IMR-90 (cell line): Measurements from ENCODE around the gene HBZ. TPM values are rescaled to one million over a fixed set of nuclear protein-coding genes. Genes with fewer than 3 reads are reported as not detected.

ENCODE experiments used
- ATAC-seq: fragments of 200-7000 bp; cut with Tn5 transposase; 2 replicates; pipeline ENCODE4 v1.9.1; 2020; ENCODE audit warnings: low read depth, mild to moderate bottlenecking, moderate library complexity
- BruUV-seq: library from RNA; stranded (reverse); fragments of 400-500 nt; replicated peaks from 2 replicates; lab custom pipeline; 2021; lab: Mats Ljungman, UMichigan
- CTCF ChIA-PET: fragments of 300-600 bp; formaldehyde crosslinking; extraction: SDS; loops from one replicate; lab custom pipeline; 2021; ENCODE audit warnings: antibody characterized with exemption; lab: Yijun Ruan, JAX
- POLR2A ChIA-PET: fragments of 300-600 bp; sonication (Branson Sonifier 250); formaldehyde crosslinking; loops from one replicate; lab custom pipeline; 2022; ENCODE audit warnings: antibody characterized with exemption; ENCODE audit not compliant: unreplicated experiment; lab: Charles Lee
- DNase-seq: peaks from one replicate; pipeline ENCODE4 v3.0.0; 2013
- H2AFZ ChIP-seq: replicated peaks from 2 replicates; pipeline ENCODE3; 2013; ENCODE audit warnings: low read length, mild to moderate bottlenecking; ENCODE audit not compliant: poor library complexity
- H2AK5ac ChIP-seq: 2 replicates; pipeline ENCODE4 v1.6.1; 2013; ENCODE audit warnings: low read depth, low read length, inconsistent platforms
- H2AK9ac ChIP-seq: replicated peaks from 2 replicates; pipeline ENCODE3; 2013; ENCODE audit warnings: mild to moderate bottlenecking, low read depth, low read length, moderate library complexity; ENCODE audit not compliant: poor library complexity
- H2BK120ac ChIP-seq: 2 replicates; pipeline ENCODE4 v1.6.1; 2013; ENCODE audit warnings: low read depth, low read length, inconsistent platforms
- H2BK15ac ChIP-seq: 3 replicates; pipeline ENCODE4 v1.6.1; 2013; ENCODE audit warnings: low read depth, low read length, inconsistent platforms
- H2BK20ac ChIP-seq: 2 replicates; pipeline ENCODE4 v1.6.1; 2013; ENCODE audit warnings: low read depth, mild to moderate bottlenecking, inconsistent platforms, low read length, moderate library complexity
- H2BK5ac ChIP-seq: 2 replicates; pipeline ENCODE4 v1.6.1; 2013; ENCODE audit warnings: mild to moderate bottlenecking, low read depth, low read length, inconsistent platforms; ENCODE audit not compliant: poor library complexity, severe bottlenecking
- H3K14ac ChIP-seq: replicated peaks from 2 replicates; pipeline ENCODE4 v1.6.1; 2013; ENCODE audit warnings: low read depth, low read length, inconsistent platforms
- H3K18ac ChIP-seq: 2 replicates; pipeline ENCODE4 v1.6.1; 2013; ENCODE audit warnings: low read depth, low read length, control low read depth
- H3K23ac ChIP-seq: 2 replicates; pipeline ENCODE4 v1.6.1; 2013; ENCODE audit warnings: low read depth, low read length, inconsistent platforms
- H3K27ac ChIP-seq: 2 replicates; pipeline ENCODE4 v1.5.1; 2013; ENCODE audit warnings: mild to moderate bottlenecking, control low read depth, low read length; ENCODE audit not compliant: insufficient read depth
- H3K27me3 ChIP-seq: 2 replicates; pipeline ENCODE4 v1.6.1; 2013; ENCODE audit warnings: low read length; ENCODE audit not compliant: control insufficient read depth, insufficient read depth
- H3K36me3 ChIP-seq: 2 replicates; pipeline ENCODE4 v1.6.1; 2013; ENCODE audit warnings: low read length, mixed read lengths; ENCODE audit not compliant: control insufficient read depth, insufficient read depth
- H3K4ac ChIP-seq: 2 replicates; pipeline ENCODE4 v1.6.1; 2013; ENCODE audit warnings: low read depth, low read length, inconsistent platforms
- H3K4me1 ChIP-seq: 2 replicates; pipeline ENCODE4 v1.6.1; 2013; ENCODE audit warnings: low read length, mixed read lengths; ENCODE audit not compliant: control insufficient read depth, insufficient read depth
- H3K4me2 ChIP-seq: 2 replicates; pipeline ENCODE4 v1.6.1; 2013; ENCODE audit warnings: low read depth, mild to moderate bottlenecking, control low read depth, low read length, moderate library complexity
- H3K4me3 ChIP-seq: 2 replicates; pipeline ENCODE4 v1.5.1; 2013; ENCODE audit warnings: low read depth, mild to moderate bottlenecking, control low read depth, low read length, moderate library complexity; ENCODE audit not compliant: insufficient read depth
- H3K56ac ChIP-seq: 2 replicates; pipeline ENCODE4 v1.6.1; 2013; ENCODE audit warnings: low read length, inconsistent platforms; ENCODE audit not compliant: insufficient read depth; ENCODE audit errors: extremely low read depth
- H3K79me1 ChIP-seq, 2 experiments: 2 replicates each; pipeline ENCODE4 v1.6.1; 2013; ENCODE audit warnings: low read length in 2 of 2, inconsistent platforms in 1 of 2, low read depth in 1 of 2
- H3K9ac ChIP-seq: 2 replicates; pipeline ENCODE4 v1.6.1; 2013; ENCODE audit warnings: low read depth, low read length, control low read depth
- H3K9me1 ChIP-seq: 2 replicates; pipeline ENCODE4 v1.6.1; 2013; ENCODE audit warnings: low read length, inconsistent platforms; ENCODE audit not compliant: insufficient read depth
- H3K9me3 ChIP-seq: 2 replicates; pipeline ENCODE4 v1.6.1; 2013; ENCODE audit warnings: low read length; ENCODE audit not compliant: control insufficient read depth, insufficient read depth
- H4K20me1 ChIP-seq: 2 replicates; pipeline ENCODE4 v1.6.1; 2013; ENCODE audit warnings: low read length, inconsistent platforms; ENCODE audit not compliant: insufficient read depth
- H4K5ac ChIP-seq: 2 replicates; pipeline ENCODE4 v1.6.1; 2013; ENCODE audit warnings: mild to moderate bottlenecking, low read depth, low read length, control low read depth
- H4K8ac ChIP-seq, 2 experiments: 2 replicates each; pipeline ENCODE4 v1.6.1; 2013; ENCODE audit warnings: low read depth in 2 of 2, low read length in 2 of 2, control low read depth in 1 of 2, inconsistent platforms in 1 of 2
- H4K91ac ChIP-seq: 2 replicates; pipeline ENCODE4 v1.6.1; 2013; ENCODE audit warnings: low read depth, low read length, inconsistent platforms; ENCODE audit not compliant: insufficient read depth
- FOS ChIP-seq: fragments of 150-350 bp; IDR thresholded peaks from 2 replicates; pipeline ENCODE4 v1.6.1; 2016; ENCODE audit warnings: low read depth, low read length
- WGBS, 2 experiments: methylation state at CpG; one replicate each; pipeline versions ENCODE4 v1.1.5 to v1.1.7; 2013; ENCODE audit warnings: missing lambda C conversion rate in 2 of 2; ENCODE audit not compliant: insufficient read length in 1 of 2; ENCODE audit errors: extremely low coverage in 2 of 2; 5-methylcytosine and 5-hydroxymethylcytosine counted together
- dilution Hi-C: fragments of 300-500 bp; cut with HindIII; formaldehyde crosslinking; loops from one replicate; pipeline ENCODE4 v1.14.3; 2018; ENCODE audit warnings: low sequenced_read_pairs; ENCODE audit not compliant: unreplicated experiment
- in situ Hi-C: fragments of 300-500 bp; cut with MboI; formaldehyde crosslinking; loops from 3 replicates; pipeline ENCODE4 v1.14.3; 2019; ENCODE audit warnings: low sequenced_read_pairs, inconsistent platforms, mixed read lengths
- intact Hi-C: fragments of 100-400 bp; cut with micrococcal nuclease; formaldehyde crosslinking; loops from 2 replicates; pipeline ENCODE4 v1.10.0; 2022
- polyA plus RNA-seq, 3 experiments: library from polyadenylated mRNA; depleted of rRNA; stranded (reverse); fragments of >200 nt; gene quantifications; 2 replicates each; pipeline ENCODE4 v1.2.3, GENCODE V29; 2012; ENCODE audit warnings: low replicate concordance in 1 of 3
- total RNA-seq: library from RNA; depleted of rRNA; stranded (reverse); fragments of >200 nt; gene quantifications from 2 replicates; pipeline ENCODE4 v1.2.3, GENCODE V29; 2012

HBZ gene
- total and polyA plus RNA-seq, 2 of the 4 experiments (the other 2 are of a cell fraction) = not detected

DNA sequence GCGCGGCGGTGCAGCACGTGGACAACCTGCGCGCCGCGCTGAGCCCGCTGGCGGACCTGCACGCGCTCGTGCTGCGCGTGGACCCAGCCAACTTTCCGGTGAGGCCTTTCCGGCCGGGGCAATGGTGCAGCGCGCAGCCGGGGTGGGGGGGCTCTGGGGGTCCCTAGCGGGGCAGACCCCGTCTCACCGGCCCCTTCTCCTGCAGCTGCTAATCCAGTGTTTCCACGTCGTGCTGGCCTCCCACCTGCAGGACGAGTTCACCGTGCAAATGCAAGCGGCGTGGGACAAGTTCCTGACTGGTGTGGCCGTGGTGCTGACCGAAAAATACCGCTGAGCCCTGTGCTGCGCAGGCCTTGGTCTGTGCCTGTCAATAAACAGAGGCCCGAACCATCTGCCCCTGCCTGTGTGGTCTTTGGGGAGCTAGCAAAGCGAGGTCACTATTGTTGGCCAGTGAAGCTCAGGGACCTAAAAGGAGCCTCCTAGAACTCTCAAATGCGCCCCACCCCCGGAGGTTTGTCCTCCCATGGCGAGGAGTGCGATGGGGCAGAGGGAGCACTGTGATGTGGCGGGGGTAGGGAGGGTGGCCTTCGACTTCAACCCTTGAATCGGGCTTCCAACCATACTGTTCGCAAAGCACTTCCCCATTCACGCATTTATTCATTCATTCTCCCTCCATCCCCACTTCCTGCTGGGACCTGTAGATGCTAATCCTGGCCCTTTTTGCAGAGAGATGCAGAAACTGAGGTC lies 14.1 kb downstream of the HBZ start:
- peaks cover 58% of the 10 kb centered on the region for H3K27me3 ChIP-seq
- POLR2A ChIA-PET = interaction anchor here (0.6 kb wide), 1 partner anchor 8 kb away, joined by 12 read pairs; no protein-coding TSS in a partner anchor
- H2AK9ac ChIP-seq = no peak overlapping the region
- WGBS, 2 experiments = 5% methylated on average over 28 of the region's 45 CpGs; no CpG with 5 or more reads in 1 of the 2 experiments
- H2BK15ac ChIP-seq = no peak overlapping the region
- no peak overlapping the region for H2BK5ac ChIP-seq
- H3K9me1 ChIP-seq = 0 out of 2 replicates have a peak, but pooled peaks cover 4% of the 10 kb centered on the region
- H2AFZ ChIP-seq = peak overlapping the region; percentile 43
- in situ Hi-C loops = no loop called here
- no peaks in the 10 kb centered on the region; the same call in none of the 2 replicates for H3K9me3 ChIP-seq
- H4K5ac ChIP-seq = no peak overlapping the region
- H2AK5ac ChIP-seq = no peak overlapping the region
- no peak overlapping the region for H3K4me2 ChIP-seq
- no TSS peak for BruUV-seq
- no peak overlapping the region for H3K4ac ChIP-seq
- no peak overlapping the region for H3K23ac ChIP-seq
- no peak for TF ChIP-seq FOS
- no peak overlapping the region for H3K4me3 ChIP-seq
- no peak overlapping the region for H3K14ac ChIP-seq
- H3K18ac ChIP-seq = no peak overlapping the region
- no peak overlapping the region for H3K9ac ChIP-seq
- H3K27ac ChIP-seq = no peak overlapping the region
- intact Hi-C loops = no loop called here
- H2BK120ac ChIP-seq = no peak overlapping the region
- DNase-seq = no peak
- H3K36me3 ChIP-seq = no peaks in the 10 kb centered on the region
- no peak overlapping the region for H3K56ac ChIP-seq
- H4K91ac ChIP-seq = no peak overlapping the region
- H2BK20ac ChIP-seq = no peak overlapping the region
- no peaks in the 10 kb centered on the region; the same call in 1 of the 2 replicates for H3K4me1 ChIP-seq
- peaks cover 5% of the 10 kb centered on the region for H4K20me1 ChIP-seq
- CTCF ChIA-PET = interaction anchor here (2.3 kb wide), 1 partner anchor 60 kb away, joined by 8 read pairs; no protein-coding TSS in a partner anchor
- no peaks in the 10 kb centered on the region for H3K79me1 ChIP-seq
- H4K8ac ChIP-seq = no peak overlapping the region
- dilution Hi-C loops = no loop called here
- no peak for ATAC-seq
